GM18520 (cell line): ENCODE data around the gene NRDC.
"Not testable (repeated sequence)": the region's sequence is repeated elsewhere in the genome, so short reads cannot be mapped to it uniquely, and the experiment has no call there.

Experiments used
- ATAC-seq: cut with Tn5 transposase; IDR thresholded peaks from one replicate; pipeline ENCODE4 v1.9.1; 2021; ENCODE audit not compliant: unreplicated experiment

The NRDC gene

DNA sequence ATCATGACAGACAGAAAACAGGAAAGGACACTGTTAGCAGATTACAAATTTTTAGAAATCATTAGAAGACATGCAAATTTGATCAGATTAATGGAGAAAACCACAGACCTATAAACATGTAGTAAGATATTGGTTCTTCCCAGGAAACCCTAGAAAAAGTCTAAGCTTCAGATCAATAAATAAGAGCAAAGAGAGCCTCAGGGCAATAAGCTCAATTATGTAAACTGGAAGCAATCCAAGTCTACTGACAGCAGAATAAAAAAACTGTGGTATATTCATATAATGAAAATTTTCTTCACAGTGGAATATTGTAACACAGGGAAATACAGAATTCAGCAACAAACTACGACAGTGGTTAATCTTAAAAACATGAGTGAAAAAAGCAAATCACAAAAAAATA, 36.3 kb downstream of the NRDC start:
- ATAC-seq, result no peak

GRCh38 chr1:51840743-51841461, 37.6 kb downstream of the NRDC start:
- ATAC-seq, result no peak

- ATAC-seq, result no peak
Observed at GRCh38 chr1:51840182-51840581, 38.3 kb downstream of the NRDC start.

GRCh38 chr1:51839094-51839493, 39.4 kb downstream of the NRDC start:
- ATAC-seq, result no peak

DNA sequence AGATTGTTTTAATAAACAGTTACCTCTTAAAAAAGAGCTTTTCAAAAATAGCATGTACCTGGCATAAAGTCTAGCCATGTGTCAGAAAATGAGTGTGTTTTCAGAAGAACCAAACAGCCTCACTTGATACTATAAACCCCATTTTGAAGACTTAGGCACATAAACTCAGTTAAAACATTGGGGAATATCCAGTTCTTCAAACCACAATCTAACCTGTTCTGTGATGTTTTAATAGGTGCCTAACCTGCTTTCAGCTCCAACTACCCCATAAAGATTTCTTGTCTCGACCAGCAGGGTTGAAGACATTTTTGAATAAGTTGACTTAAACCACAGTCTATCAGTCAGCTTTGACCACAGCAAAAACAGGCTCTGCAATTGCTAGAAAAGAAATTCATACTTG, 41.3 kb downstream of the NRDC start:
- no peak for ATAC-seq

GRCh38 chr1:51833700-51834099, 44.8 kb downstream of the NRDC start:
- ATAC-seq, result no peak

GRCh38 chr1:51829058-51829457, 49.5 kb downstream of the NRDC start:
- no peak for ATAC-seq

GRCh38 chr1:51819810-51820209, 58.7 kb downstream of the NRDC start:
- ATAC-seq, result no peak

DNA sequence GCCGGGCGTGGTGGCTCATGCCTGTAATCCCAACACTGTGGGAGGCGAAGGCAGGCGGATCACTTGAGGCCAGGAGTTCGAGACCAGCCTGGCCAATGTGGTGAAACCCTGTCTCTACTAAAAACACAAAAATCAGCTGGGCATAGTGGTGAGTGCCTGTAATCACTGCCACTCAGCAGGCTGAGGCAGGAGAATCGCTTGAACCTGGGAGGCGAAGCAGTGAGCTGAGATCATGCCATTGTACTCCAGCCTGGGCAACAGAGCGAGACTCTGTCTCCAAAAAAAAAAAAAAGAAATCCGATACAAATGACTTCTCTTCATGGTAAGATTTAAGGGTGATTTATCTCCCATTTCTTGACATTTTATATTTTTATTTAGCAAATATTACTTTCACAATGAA, 59.5 kb downstream of the NRDC start:
- ATAC-seq, result not testable (repeated sequence)

DNA sequence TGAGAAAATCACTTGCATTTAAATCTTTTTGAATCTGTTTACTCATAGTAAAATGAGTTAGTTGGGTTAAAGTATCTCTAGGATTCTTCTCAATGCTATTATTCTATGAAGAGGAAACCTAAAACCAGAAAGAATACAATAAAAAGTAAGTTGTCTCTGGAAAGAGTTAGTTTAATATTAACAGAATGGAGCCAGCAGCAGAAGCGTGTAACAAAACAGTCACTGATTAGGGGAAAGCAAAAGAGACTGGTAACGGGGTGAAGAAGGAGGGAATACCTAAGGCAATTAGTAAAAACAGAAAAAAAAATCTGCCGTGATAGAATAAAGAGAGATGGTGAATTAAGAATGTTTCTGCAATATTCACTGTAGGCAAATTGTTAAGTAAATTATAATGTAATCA, 60.0 kb downstream of the NRDC start:
- no peak for ATAC-seq

GRCh38 chr1:51814513-51814912, 64.0 kb downstream of the NRDC start:
- no peak for ATAC-seq

DNA sequence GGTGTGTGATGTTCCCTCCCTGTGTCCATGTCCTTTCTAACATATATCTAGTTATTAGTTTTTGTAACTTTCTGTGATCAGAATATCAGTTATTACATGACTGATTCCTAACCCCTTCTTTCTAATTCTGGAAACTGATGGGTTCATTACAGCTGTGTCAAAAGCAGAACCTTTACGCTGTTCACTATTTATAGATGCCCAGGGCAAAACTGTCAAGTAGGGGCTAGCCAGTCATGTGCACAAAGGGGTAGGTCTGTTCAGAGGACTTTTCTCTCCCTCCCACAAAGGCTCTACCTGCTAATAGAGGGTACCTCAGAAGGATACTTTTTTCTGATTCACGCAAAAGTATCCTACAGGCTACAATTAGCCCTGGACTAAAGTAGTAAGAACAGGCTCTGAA, 79.2 kb downstream of the NRDC start:
- ATAC-seq, result no peak

DNA sequence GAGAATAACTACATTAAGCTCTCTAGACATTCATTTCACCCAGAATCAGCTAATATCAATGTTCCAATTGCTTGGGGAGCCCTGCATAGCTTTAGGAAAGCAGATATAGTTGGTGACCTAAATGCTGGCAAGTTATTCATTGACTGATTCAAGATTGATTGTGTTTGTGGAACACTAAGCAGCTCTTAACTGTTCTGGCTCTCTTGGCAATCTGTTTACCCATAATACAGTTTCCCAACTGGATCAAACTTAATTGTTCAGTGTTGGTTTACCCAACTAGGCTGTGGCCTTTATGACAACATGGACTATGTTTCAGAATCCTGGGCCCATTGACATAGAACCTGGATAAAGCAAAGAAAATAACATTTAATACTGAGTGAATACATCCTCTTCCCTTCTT, 83.7 kb downstream of the NRDC start:
- no peak for ATAC-seq

DNA sequence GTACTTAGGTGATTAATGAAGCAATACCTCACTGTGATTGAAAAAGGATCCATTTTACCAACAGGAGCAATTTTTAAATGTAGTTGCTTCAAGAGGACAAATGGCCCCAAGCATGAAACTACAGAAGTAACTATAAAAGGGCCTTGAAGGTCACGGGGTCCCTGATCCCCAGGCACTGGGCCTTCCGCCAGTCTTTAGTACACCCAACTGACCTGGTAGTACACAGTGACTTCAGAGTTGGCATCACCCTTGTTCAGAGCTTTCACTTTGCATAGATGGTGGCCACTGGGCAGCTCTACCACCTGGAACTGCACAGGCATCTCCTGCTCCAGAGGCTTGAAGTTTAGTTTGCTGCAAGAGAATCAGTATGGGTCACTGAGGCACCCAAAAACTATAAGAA, 84.3 kb downstream of the NRDC start:
- ATAC-seq, result no peak

DNA sequence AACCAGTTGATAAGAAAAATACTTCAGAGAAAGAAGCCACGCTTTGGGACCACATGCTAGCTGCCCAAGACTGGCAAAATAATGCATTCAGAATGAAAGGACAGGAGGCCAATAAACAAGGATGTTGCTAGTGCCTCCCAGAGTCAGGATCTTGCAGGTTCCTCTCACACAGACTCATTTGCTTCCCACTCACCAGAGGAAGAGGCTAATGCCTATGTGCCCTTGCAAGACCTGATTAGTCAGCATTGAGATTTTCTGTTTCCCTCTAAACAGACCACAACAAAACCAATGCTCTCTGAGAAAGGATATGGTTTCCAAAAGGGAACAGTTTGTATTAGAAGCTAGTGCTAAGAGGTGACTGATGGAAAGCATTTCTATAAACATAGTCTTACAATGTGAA, 85.7 kb downstream of the NRDC start:
- no peak for ATAC-seq

DNA sequence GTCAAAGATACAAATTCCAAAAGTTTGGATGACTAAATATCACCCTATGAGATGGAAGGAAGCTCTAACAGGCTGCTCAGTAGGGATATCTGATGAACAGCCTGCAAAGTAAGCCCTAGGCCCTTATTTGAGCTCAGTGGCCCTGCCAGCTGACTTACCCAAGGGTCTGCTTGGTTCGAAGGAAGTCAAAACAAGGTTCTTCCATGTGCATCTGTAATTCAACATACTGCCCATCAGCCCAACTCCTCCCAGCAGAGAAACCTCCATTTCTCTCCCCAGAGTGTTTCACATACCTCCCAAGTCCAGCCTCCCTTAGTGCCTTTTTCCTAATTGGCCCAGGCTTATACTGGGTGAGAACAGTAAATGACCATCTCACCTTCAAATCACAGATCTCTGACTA, 86.6 kb downstream of the NRDC start:
- ATAC-seq, result no peak

GRCh38 chr1:51790385-51790784, 88.1 kb downstream of the NRDC start:
- no peak for ATAC-seq

- no peak for ATAC-seq
Observed at GRCh38 chr1:51789342-51789741, 89.2 kb downstream of the NRDC start.

- no peak for ATAC-seq
Observed at GRCh38 chr1:51788938-51789337, 89.6 kb downstream of the NRDC start.

DNA sequence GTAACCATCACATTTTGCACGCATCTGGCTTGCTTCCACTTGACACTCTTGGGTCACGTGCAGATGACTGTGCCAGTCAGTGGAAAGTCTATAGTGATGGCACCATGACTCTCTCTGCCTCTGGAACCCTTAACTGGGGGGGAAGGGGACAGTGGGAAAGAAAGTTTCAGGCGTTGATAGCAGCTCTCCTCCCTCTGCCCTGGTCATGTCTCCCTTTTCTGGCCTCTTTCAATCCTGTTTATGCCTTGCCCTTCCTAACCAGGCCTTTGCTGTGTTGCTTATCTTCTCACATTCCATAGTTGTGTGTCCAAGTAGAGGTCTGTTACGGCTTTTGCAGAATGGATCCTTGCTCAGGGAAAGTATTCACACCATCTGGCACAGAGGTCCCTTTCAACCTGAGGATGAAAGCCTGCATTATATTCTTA, 93.5 kb downstream of the NRDC start:
- ATAC-seq, result no peak

DNA sequence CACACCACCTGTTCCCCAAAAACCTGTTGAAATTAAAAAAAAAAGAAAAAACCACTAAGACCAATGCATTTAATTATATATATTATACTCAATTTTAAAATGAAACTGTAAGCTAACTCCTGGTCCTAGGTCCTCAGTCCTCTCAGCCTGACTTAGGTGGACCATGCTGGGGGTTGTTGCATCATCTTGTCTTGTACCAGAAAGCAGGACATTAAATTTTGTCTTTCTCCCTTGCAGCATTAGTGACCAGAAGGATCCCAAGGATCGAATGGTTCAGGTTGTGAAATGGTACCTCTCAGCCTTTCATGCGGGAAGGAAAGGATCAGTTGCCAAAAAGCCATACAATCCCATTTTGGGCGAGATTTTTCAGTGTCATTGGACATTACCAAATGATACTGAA, 97.6 kb downstream of the NRDC start:
- ATAC-seq, result no peak

GRCh38 chr1:51776408-51776807, 102.1 kb downstream of the NRDC start:
- no peak for ATAC-seq

- ATAC-seq, result no peak
Observed at GRCh38 chr1:51768971-51769588, 109.4 kb downstream of the NRDC start.
